BLaER1 (cell line): Measurements from ENCODE around the gene SHB.
A peak's percentile ranks its signal among the peaks of the same experiment; 100 is the strongest.

Source experiments
- H3K27ac ChIP-seq: shearing (Covaris generic); formaldehyde crosslinking; 2 replicates; pipeline ENCODE4 v1.8.1; 2022
- H3K27me3 ChIP-seq: shearing (Covaris generic); formaldehyde crosslinking; 2 replicates; pipeline ENCODE4 v1.8.1; 2022
- H3K36me3 ChIP-seq: shearing (Covaris generic); formaldehyde crosslinking; 2 replicates; pipeline ENCODE4 v1.8.1; 2022
- H3K4me1 ChIP-seq: shearing (Covaris generic); formaldehyde crosslinking; 2 replicates; pipeline ENCODE4 v1.8.1; 2022
- H3K4me2 ChIP-seq: shearing (Covaris generic); formaldehyde crosslinking; 2 replicates; pipeline ENCODE4 v1.8.1; 2022
- H3K4me3 ChIP-seq: shearing (Covaris generic); formaldehyde crosslinking; 2 replicates; pipeline ENCODE4 v1.8.1; 2022
- H3K9ac ChIP-seq: shearing (Covaris generic); formaldehyde crosslinking; 2 replicates; pipeline ENCODE4 v1.8.1; 2022
- H3K9me3 ChIP-seq: shearing (Covaris generic); formaldehyde crosslinking; 2 replicates; pipeline ENCODE4 v1.8.1; 2022
- H4K20me1 ChIP-seq: shearing (Covaris generic); formaldehyde crosslinking; 2 replicates; pipeline ENCODE4 v1.8.1; 2022
- Cebpa-rat ChIP-seq: shearing (Covaris generic); IDR thresholded peaks from 2 replicates; pipeline ENCODE4 v1.8.1; 2022

SHB gene

GRCh38 chr9:37908283-37908682, 160.7 kb downstream of the SHB start:
- no peak for TF ChIP-seq Cebpa-rat
- Histone ChIP-seq H3K9me3 (no peaks in the 10 kb centered on the region), H4K20me1 (no peaks in the 10 kb centered on the region), H3K4me3 (no peak overlapping the region), H3K4me1 (peaks cover 7% of the 10 kb centered on the region), H3K36me3 (no peaks in the 10 kb centered on the region), H3K27ac (no peak overlapping the region), H3K9ac (no peak overlapping the region), H3K4me2 (no peak overlapping the region), H3K27me3 (no peaks in the 10 kb centered on the region)

GRCh38 chr9:37906312-37907239, 162.5 kb downstream of the SHB start:
- TF ChIP-seq Cebpa-rat, result no peak
- Histone ChIP-seq H3K27ac (no peak overlapping the region), H3K9me3 (no peaks in the 10 kb centered on the region), H3K4me2 (no peak overlapping the region), H3K9ac (no peak overlapping the region), H3K4me3 (no peak overlapping the region), H4K20me1 (peaks cover 17% of the 10 kb centered on the region), H3K27me3 (no peaks in the 10 kb centered on the region), H3K4me1 (peaks cover 24% of the 10 kb centered on the region), H3K36me3 (no peaks in the 10 kb centered on the region)

GRCh38 chr9:37905776-37906175, 163.3 kb downstream of the SHB start:
- Histone ChIP-seq H3K4me2 (no peak overlapping the region), H4K20me1 (peaks cover 25% of the 10 kb centered on the region), H3K36me3 (no peaks in the 10 kb centered on the region; the same call in 1 of the 2 replicates), H3K9me3 (no peaks in the 10 kb centered on the region), H3K4me3 (no peak overlapping the region), H3K4me1 (peaks cover 29% of the 10 kb centered on the region), H3K9ac (no peak overlapping the region), H3K27ac (no peak overlapping the region), H3K27me3 (no peaks in the 10 kb centered on the region)
- no peak for TF ChIP-seq Cebpa-rat

GRCh38 chr9:37905131-37905505, 163.9 kb downstream of the SHB start:
- Histone ChIP-seq H3K9me3 (no peaks in the 10 kb centered on the region), H3K4me2 (peak overlapping the region; percentile 91), H3K4me3 (peak overlapping the region; percentile 89), H3K9ac (no peak overlapping the region), H4K20me1 (peaks cover 32% of the 10 kb centered on the region), H3K27me3 (no peaks in the 10 kb centered on the region), H3K27ac (0 out of 2 replicates have a peak overlapping the region, but pooled peaks have one; percentile 73), H3K36me3 (peaks cover 4% of the 10 kb centered on the region; the same call in 1 of the 2 replicates), H3K4me1 (peaks cover 36% of the 10 kb centered on the region)
- TF ChIP-seq Cebpa-rat, result no peak

- peak overlapping the region; percentile 73 for H3K27ac ChIP-seq
- H3K36me3 ChIP-seq, result peaks cover 6% of the 10 kb centered on the region; the same call in 1 of the 2 replicates
- peaks cover 38% of the 10 kb centered on the region for H3K4me1 ChIP-seq
- H3K27me3 ChIP-seq, result no peaks in the 10 kb centered on the region
- peak overlapping the region; percentile 91 for H3K4me2 ChIP-seq
- peak overlapping the region; percentile 85 for H3K9ac ChIP-seq
- peaks cover 35% of the 10 kb centered on the region for H4K20me1 ChIP-seq
- no peaks in the 10 kb centered on the region for H3K9me3 ChIP-seq
- H3K4me3 ChIP-seq, result peak overlapping the region; percentile 89
- TF ChIP-seq Cebpa-rat, result no peak
Observed at GRCh38 chr9:37904445-37905130, 164.4 kb downstream of the SHB start.

GRCh38 chr9:37903647-37904444, 165.2 kb downstream of the SHB start, which contains the start of gene SLC25A51:
Gene SLC25A51 (minus strand): TSS chr9:37904127. CDS start chr9:37888550, 15,577 bp downstream.
- Histone ChIP-seq H3K9ac (peak within 1 kb of the TSS; percentile 85), H3K4me2 (peak within 1 kb of the TSS; percentile 91), H3K9me3 (no peaks in the 10 kb centered on the region), H3K4me1 (peaks cover 38% of the 10 kb centered on the region), H3K27me3 (no peaks in the 10 kb centered on the region), H3K36me3 (peaks cover 12% of the 10 kb centered on the region), H3K4me3 (peak within 1 kb of the TSS; percentile 89), H4K20me1 (peaks cover 35% of the 10 kb centered on the region), H3K27ac (peak within 1 kb of the TSS; percentile 73)
- no peak for TF ChIP-seq Cebpa-rat

- peaks cover 38% of the 10 kb centered on the region for H3K4me1 ChIP-seq
- peak overlapping the region; percentile 85 for H3K9ac ChIP-seq
- no peak for TF ChIP-seq Cebpa-rat
- peaks cover 35% of the 10 kb centered on the region for H4K20me1 ChIP-seq
- H3K4me2 ChIP-seq, result peak overlapping the region; percentile 91
- peak overlapping the region; percentile 89 for H3K4me3 ChIP-seq
- H3K36me3 ChIP-seq, result peaks cover 20% of the 10 kb centered on the region
- peak overlapping the region; percentile 73 for H3K27ac ChIP-seq
- H3K27me3 ChIP-seq, result no peaks in the 10 kb centered on the region
- H3K9me3 ChIP-seq, result no peaks in the 10 kb centered on the region
Observed at GRCh38 chr9:37902796-37903646, 166.0 kb downstream of the SHB start.

GRCh38 chr9:37902131-37902530, 166.9 kb downstream of the SHB start:
- Histone ChIP-seq H3K4me3 (no peak overlapping the region), H4K20me1 (peaks cover 35% of the 10 kb centered on the region), H3K4me1 (peaks cover 38% of the 10 kb centered on the region), H3K27me3 (no peaks in the 10 kb centered on the region), H3K4me2 (peak overlapping the region; percentile 91), H3K36me3 (peaks cover 26% of the 10 kb centered on the region), H3K27ac (no peak overlapping the region), H3K9me3 (no peaks in the 10 kb centered on the region), H3K9ac (no peak overlapping the region)
- TF ChIP-seq Cebpa-rat, result no peak

- H3K9ac ChIP-seq, result no peak overlapping the region
- no peak for TF ChIP-seq Cebpa-rat
- H3K4me2 ChIP-seq, result no peak overlapping the region
- H3K4me1 ChIP-seq, result peaks cover 30% of the 10 kb centered on the region
- peaks cover 43% of the 10 kb centered on the region for H4K20me1 ChIP-seq
- no peaks in the 10 kb centered on the region for H3K9me3 ChIP-seq
- no peak overlapping the region for H3K4me3 ChIP-seq
- H3K27ac ChIP-seq, result no peak overlapping the region
- no peaks in the 10 kb centered on the region for H3K27me3 ChIP-seq
- peaks cover 55% of the 10 kb centered on the region for H3K36me3 ChIP-seq
Observed at GRCh38 chr9:37899041-37899440, 170.0 kb downstream of the SHB start.
